ENCODE results near the gene PLCH2.

- TF ChIP-seq ELF1 (IDR thresholded peaks at IDR 0.05) (no peak), ZBTB33 (IDR thresholded peaks at IDR 0.05; ENCODE audit: borderline replicate concordance, low read depth) (no peak), CTCF (IDR thresholded peaks at IDR 0.05) (no peak), FOSL2 (IDR thresholded peaks at IDR 0.05; ENCODE audit: borderline replicate concordance, low read depth) (no peak), FOXM1 (IDR thresholded peaks at IDR 0.05; ENCODE audit: low read depth) (no peak), RAD21 (IDR thresholded peaks at IDR 0.05; ENCODE audit: low read length) (no peak), RXRA (IDR thresholded peaks at IDR 0.05; ENCODE audit: borderline replicate concordance, low read depth) (no peak), GABPA (IDR thresholded peaks at IDR 0.05; ENCODE audit: low read depth) (no peak), YY1 (IDR thresholded peaks at IDR 0.05; ENCODE audit: low read depth) (no peak), USF1 (IDR thresholded peaks at IDR 0.05; ENCODE audit: borderline replicate concordance, low read depth) (no peak), TCF12 (IDR thresholded peaks at IDR 0.05) (no peak), TAF1 (IDR thresholded peaks at IDR 0.05; ENCODE audit: borderline replicate concordance, low read depth, low read length) (no peak), SIN3A (IDR thresholded peaks at IDR 0.05; ENCODE audit: borderline replicate concordance, low read depth, low read length) (no peak)
- TF ChIP-seq, protein P1, sequence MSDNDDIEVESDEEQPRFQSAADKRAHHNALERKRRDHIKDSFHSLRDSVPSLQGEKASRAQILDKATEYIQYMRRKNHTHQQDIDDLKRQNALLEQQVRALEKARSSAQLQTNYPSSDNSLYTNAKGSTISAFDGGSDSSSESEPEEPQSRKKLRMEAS (IDR thresholded peaks at IDR 0.05; ENCODE audit: low read depth) = no peak
Measured at GRCh38 chr1:2427051-2427450, 49.0 kb upstream of the PLCH2 start.
